Inferior parietal cortex (tissue), 1 donor: ENCODE data around the gene CNTN5.

Experiments used
- DNase-seq: peaks from one replicate; pipeline ENCODE4 v3.0.0-alpha.2; 2016; ENCODE audit errors: extremely low spot score

CNTN5 gene

DNA sequence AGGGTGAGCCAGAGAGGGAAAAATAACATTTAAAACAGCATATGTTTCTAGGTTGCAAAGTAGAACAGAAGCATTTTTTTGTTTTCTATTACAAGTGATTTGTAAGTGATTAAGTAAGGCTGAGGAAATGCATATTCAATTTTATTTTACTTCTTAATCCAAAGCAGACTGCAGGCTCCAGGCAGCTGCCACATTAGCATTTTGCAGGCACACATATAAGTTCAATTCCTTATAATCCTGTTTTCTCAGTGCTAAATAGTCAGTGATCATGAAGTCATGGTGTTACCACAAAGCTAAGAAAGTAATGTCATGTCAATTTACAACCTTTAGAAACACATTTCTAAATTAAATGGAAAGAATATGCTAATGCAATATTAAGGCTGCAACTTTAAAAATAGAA lies 149.8 kb downstream of the CNTN5 start:
- no peak for DNase-seq

DNA sequence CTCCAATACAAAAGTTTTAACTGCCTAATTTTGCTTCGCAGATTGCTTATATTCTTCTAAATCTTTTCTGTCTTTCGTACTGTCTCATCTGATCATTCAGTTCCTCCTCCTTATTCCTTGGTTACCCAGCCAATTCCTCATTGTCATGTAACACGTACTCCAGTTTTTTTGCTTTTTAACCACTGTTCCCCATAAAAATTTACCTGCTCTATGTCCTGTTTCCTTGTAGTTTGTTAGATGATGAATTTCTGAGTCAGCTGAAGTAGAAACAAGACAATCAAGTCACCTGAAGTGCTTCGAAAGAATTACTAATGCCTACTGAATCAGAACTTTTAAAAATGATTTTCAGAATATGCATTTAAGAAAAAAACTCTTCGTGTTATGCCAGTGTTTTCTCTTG lies 150.6 kb downstream of the CNTN5 start:
- no peak for DNase-seq

DNA sequence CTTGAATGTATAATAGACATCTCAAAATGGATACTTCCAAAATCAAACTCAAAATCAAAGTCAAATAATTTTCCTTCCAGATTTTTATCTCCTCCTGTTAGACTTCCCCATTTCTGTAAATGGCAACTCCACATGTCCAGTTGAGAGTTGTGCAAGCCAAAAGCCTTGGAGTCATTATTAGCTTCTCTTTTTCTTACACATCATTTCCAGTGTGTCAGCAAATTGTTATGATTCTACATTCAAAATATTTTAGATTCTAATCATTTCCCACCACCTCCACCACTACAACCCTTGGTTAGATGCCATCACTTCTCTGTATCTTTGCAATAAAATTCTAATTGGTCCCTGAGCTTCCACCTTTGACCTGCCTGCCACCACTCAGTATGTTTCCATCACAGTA lies 155.7 kb downstream of the CNTN5 start:
- DNase-seq = no peak

DNA sequence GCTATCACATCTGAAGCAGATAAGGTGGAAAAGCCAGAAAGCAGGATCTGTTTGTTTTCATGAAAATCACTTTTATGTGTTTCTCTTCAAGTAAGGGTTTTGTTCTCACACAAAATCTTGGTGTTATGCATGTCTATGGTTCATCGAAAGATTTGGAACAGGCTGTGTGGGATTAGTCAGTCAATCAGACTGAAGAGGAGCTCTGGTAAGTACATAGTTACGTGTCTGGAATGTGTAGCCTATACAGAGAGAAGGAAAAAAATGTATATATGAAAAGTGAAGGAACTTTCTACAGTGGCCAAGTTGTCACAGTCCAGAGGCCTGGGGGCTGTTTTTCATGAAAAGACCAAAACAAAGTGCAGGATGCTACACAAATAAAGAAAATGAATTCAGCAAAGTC lies 156.7 kb downstream of the CNTN5 start:
- DNase-seq = no peak

DNA sequence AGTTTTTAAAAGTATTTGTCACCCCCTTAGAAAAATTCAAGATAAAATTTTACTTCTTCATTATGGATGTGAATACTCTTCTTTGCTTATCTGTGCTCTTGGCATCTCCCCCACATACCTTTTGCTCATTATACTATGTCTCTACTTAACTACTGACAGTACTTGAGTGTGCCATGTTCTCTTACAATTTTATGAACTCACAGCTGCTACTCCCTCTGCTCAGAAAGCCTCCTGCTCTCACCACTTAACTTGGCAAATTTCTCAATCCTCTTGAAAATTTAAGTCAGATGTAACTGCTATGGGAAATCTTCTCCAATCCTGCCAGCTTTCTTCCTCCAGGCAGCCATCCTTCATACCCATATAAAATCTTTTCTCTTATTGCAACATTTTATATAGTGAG lies 163.4 kb downstream of the CNTN5 start:
- no peak for DNase-seq

DNA sequence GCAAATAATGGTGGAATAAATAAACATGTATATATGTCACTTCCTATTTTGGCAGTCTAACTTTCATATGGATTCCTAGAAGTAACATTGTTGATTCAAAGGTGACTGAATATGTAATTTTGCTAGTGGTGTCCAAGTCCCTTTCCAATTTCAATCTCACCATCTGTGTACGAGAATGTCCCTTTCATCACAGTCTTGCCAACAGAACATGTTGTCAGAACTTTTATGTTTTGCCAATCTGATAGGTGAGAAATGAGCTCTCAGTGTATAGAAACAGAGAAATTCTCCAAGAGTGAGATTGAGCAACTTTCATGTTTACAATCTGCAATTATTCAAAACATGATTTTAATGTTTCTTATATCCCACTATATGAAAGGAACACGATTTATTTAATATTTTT lies 167.5 kb downstream of the CNTN5 start:
- DNase-seq = peak; percentile 17

DNA sequence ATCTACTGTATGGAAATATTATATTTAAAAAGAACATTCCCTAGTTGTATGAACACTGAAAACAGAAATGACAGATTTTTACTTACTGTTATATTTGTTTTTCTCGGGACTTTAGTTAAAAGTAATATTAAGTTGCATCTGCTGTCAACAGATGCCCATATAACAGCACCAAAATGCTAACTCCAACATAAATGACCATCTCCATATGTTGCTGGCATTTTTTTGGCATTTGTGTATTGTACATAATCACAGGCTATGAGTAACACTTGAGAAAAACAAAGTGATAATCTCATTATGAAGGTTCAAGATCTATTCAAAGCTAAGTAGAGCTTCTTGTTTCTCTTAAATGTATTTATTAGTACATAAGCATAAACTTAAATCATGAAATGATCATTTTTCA lies 172.0 kb downstream of the CNTN5 start:
- no peak for DNase-seq

DNA sequence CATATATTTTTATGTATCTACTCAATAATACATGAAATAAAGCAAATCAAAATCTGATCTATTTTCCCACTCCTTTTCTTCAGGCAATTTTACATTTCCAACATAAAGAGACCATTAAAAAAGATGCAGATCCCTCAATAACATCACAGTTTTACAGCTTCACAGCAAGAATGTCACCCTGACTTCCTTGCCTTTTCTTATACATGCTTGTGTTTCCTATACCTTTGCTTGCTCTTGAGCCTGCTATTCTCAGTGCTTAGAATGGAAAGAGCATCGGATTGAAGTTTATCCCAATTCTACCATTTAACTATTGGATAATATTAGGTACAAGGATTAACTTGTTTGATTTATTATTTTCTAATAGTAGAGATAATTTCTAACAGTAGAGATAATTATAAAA lies 176.7 kb downstream of the CNTN5 start:
- DNase-seq = no peak

DNA sequence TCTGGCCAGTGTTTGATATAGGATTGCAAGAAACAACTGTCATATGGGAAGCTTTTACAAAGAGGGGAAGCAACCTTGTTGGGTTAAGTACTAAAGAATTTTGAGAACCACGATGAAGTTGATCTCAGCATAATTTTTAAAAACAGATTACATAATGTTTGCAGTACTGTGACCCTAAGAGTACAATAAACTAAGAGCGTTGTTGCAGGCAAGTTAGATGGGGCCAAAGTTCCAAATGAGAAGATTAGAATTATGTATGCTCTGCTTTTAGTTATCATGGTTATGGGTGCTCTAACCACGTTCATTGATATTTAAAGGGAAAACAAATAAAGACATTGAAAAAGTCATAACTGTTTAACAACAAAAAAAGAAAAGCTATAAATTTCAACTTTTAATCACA lies 177.5 kb downstream of the CNTN5 start:
- no peak for DNase-seq

DNA sequence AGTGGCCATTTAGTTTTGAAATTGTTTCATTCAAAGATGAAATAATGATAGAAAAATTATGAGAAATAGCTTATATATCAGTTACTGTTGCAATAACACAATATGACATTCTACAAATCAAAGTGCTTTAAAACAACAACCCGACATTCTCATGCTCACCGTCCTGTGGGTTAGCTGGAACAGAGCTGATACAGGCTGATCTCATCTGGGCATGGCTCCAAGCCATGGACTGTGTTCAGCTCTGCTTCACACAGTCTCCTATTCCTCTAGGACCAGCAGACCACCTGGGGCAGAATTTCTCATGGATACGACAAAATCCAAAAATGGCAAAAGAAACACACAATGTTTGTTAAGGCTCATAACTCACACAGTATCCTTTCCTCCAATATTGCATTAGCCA lies 178.6 kb downstream of the CNTN5 start:
- no peak for DNase-seq

DNA sequence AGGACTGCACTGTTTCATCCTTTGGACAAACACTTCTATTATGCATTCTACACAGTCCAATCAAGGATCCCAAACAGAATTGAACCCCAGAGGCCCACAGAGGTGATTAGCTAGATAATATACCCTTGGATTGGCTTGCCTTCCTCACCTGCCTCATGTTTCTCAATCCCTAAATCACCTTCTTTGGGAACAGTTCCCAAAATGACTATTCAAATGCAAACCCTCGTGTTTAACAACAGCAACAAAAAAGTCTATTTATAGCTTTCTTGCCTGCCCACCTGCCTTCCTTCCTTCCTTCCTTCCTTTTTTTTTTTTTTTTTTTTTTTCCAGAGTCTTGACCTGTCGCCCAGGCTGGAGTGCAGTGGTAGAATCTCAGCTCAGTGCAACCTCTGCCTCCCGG lies 180.0 kb downstream of the CNTN5 start:
- no peak for DNase-seq

DNA sequence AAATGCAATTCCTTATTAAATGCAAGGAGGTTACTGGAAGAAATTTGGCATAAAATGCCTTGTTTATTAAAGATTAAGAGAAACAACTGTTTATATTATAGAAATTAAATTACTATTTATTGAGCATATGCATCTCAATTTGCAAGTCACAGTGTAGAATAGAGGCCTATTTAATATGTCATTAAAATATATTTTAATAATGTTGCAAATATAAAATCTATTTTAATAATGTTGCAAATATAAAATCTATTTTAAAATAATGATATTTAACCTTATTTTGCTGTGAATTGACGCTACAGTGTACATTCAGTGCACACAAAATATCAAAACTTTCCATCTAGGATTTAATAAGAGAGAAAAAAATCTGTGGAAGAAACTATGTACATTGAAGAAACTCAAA lies 188.1 kb downstream of the CNTN5 start:
- no peak for DNase-seq

DNA sequence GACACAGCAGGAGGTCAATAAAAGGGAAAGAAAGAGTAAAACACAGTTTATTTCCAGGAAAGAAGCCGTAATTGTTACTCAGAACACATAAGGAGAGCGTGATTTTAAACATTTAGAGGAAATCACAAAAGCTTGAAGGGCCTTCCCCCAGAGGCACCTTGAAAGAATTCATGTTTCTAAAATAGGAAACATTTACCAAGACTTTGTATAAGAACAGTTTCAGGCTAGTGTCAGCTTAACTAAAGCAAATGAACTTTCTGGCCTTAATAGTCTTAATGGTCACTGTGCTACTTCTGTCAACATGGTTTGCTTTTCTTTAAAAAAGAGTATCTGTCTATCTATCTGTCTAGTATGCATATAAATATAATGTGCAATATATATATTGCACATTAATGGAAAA lies 208.8 kb downstream of the CNTN5 start:
- no peak for DNase-seq

DNA sequence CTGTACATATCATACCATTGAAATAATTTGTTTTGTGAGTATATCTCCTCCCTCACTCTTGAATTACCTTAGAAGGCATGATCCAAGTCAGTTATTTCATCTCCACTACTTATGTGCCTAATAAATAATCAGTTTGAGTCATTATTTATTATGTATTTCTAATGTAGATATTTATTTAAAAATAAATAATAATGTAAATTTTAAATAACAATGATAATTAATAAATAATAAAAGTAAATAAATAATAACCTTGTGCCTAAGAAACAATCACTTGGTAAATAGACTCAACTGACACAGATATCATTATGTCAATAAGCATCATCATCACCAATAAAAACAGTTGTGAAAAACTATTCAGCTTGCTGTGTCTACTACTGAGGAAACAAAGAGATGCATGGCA lies 213.8 kb downstream of the CNTN5 start:
- DNase-seq = no peak

DNA sequence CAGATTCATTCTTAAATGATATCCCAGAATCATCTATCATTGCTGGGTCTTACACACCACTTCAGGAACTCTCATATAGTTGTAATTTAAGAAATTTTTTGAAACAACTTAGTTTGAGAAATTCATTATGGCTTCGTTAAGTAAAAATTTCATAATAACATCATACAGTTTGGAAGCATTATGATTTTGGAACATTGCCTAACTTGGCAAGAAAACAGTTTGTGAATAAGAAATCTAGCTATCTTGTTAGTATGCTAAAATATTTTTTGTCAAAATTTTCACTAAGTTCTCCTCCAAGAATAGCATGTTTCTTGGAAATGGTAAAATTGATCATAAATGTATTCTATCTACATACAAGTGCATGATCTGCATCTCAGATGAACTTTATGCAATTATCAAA lies 217.7 kb downstream of the CNTN5 start:
- peak; percentile 24 for DNase-seq

DNA sequence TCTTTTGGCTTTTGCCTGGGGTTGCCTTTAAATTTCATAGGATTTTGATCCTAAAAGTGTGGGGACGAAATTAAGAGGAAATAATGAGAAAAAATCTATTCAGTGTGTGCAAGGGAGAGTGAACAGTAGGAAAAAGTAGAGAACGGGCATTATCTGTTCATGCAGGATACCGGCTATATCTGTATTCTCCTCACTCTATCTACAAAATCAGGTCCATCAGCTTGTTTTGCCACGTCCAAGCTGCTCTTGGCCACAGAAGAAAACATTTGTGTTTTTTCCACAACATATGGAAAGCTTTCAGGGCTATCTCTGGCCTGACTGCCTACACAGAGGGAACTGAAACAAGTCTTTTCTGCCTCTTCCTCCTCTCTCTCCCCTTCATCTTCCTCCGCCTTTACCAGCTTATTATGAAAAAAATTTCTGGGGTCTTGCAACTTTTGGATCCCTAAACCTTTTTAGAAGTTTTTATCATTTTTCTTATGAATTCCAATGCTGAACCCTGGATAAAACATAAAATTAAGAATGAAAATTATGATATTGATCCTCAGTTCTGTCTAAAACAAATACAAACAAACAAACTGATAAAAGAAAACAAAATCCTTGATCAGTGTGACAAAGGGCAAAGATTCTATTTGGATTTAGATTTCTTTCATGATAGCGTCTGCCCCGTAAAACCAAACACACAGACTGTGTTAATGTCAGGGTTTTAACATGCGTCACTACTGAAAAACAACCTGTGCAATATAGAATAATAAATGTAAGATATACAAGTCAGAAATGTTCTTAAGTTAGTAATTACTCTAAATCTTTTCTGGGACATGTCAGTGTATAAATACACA lies 219.7 kb downstream of the CNTN5 start:
- no peak for DNase-seq

DNA sequence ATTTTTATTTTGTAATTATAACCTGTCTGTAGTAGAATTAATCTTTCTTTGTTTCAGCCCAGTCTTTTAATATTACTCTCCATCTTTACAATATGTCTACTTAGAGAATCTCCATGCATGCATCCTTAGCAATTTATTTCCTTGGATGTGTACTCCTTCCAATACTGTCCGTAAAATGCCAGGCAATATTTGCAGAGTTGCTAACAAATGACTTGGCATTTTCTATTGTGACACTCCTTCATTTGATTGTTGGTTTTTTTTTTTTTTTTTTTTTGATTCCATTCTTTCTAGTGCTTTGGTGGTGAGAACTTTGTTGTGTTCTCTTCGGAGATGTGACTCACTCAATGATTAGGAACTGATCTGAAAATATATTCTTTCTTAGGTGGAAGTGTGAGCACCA lies 220.3 kb downstream of the CNTN5 start:
- DNase-seq = no peak

DNA sequence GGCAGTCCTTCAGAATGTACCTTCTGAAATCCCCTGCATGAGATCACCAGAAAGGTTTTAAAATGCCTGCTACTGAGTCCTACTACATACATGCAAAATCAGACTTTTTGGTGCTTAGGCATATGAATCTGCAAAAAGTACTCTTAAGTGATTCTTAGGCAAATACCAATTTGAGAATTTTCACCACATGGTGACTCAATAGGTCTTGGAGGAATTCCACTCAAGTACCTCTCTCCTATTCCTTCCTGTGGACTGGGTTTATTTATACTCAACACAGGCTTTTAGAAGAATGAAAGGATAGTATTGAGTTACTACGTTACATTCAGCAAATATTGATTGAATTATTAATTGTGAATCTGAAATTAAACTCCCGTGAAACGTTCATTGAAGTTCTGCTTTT lies 223.9 kb downstream of the CNTN5 start:
- DNase-seq = no peak

DNA sequence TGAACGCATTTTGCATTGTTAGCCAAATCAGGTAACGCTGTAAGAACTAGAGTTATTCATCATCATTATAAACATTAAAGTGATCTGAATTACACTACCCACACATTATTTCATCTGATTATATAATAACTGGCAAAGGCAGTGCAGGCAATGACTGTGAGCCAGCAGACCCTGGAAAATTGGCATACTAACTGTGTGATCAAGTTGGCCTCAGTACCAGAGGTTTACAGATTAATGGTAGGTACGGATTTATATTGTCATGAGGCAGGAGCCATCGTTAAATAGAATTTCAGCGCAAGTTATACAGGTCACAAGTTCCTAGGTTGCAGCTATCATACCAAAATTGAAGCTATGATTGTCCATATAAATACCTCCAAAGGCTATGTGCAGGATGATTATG lies 225.4 kb downstream of the CNTN5 start:
- DNase-seq = no peak

DNA sequence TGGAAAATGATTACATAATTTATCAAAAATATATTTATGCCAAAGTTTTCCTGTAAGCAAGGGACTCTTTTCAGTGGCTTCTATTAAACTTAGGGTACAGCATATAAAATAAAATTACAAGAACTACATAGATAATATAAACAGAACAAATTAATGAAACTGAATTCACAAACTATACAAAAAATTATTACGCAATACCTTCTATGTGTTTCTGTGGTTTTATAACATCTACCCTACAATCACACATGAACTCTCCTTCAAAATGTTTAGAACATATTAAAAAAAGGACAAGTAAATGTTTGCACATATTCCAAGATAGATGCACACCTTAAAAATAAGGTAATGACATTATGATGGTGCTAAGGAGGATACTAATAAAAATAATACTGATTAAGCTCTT lies 235.9 kb downstream of the CNTN5 start:
- no peak for DNase-seq

DNA sequence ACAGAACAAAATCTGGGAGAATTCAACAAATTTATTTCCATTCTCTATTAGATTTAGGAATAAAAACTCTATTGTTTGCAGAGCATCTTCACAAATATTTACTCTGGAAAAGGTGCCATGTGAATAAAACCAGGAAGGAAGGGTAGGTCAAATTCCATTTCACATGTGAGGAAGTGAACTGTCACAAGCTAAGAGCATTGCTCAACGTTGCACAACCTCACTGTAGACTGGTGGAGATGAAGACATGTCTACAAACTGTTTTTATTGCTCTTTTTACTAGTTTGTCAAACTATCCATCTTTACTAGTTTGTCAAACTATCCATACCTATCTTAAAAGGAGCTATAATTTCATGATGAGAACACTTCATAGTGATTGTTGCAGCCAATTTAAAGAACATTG lies 236.4 kb downstream of the CNTN5 start:
- DNase-seq = no peak

DNA sequence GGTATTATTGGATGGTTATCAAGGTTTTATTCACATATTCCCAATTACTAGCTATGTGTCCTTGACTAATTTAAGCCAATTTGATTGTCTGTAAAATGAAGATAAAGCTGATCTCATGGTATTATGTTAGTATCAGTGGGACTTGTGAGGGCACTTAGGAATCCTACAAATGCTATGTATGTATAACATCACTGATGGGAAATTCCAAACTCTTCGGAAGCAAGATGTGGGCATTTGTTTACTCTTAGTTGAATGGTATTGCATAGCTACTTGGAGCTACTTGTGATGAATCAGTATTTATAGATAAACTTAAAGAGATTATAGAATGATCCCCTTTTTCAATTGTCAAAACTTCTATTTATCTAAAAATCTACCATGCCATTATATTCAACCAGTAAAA lies 239.9 kb downstream of the CNTN5 start:
- DNase-seq = no peak

DNA sequence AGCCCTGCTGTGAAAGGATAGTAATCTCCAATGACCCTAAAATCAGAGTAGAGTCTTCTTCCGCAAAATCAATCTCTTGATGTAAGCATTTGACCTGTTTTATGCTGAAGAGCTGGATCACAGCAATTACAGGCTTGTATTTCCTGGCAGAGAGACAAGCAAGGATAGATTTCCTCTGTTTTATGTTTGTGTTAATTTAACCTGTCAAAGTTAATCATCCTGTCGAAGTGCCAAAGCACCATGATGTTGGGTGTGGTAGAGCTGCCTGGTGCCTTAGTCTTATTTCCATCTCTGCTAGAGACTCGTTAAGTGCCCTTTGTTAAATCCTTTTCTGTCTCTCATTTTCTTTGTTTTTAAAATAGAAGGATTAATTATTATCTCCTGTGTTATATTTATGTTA lies 248.1 kb downstream of the CNTN5 start:
- no peak for DNase-seq

DNA sequence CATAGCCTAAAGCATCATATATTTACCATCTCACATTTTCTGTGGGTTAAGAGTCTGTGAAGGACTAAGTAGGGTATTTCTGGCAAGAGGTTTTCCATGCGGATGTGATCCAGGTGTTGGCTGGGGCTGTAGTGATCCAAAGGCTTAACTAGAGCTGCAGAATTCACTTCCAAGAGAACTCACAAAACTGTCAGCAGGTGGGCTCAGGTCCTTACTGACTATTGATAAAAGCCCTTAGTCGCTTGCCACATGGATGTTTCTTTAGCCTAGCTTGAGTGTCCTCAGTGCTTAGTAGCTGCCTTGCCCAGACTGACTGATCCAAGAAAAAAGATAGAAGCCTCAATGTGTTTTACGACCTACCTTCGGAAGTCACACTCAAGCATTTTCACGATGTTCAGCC lies 250.8 kb downstream of the CNTN5 start:
- no peak for DNase-seq
